ENCODE data around the gene HMGB2. TPM values are rescaled to one million over a fixed set of nuclear protein-coding genes. Genes with fewer than 3 reads are reported as not detected.

The HMGB2 gene
- 36.1 TPM for total RNA-seq

DNA sequence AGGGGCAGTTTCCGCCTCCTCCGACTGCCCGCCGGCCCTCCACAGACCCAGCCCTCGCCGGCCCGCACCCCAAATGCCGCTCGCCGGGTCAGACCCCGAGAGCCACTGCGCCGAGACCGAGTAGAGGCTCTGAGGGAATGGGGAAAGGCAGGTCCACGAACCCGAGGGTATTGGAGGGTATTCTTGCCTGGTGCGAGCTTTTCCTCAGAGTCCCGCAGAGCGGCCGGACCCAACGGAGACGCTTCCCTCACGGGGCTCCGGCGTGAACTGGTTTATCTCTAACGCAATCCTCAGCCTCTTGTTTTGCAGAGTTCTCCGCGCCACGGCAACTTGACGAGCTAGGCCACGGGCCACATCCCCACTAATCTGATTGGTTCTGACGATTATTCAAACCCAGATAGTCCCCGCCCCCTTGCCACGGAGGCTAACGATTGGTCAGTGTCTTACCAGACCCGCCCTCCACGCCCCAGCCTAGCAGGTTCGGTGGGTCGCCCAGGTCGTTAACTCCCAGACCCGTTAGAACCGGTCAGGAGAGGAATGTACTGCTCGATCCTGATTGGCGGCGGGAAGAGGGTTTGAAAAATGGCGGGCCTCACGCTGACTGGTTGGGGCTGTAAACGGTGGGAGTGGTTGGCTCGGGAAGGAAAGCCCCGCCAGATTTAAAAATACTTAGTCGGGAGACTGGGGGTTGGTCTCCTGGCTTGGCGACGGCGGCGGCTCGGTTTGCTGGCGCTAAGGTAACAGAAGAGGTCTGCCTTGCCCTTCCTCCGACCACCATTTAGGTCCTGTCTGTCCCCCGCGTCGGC, at the start of gene HMGB2:
Gene HMGB2 (minus strand): TSS at position 274 of the 806 bp plus-strand sequence. CDS start 709 bp downstream, outside the sequence.
- Histone ChIP-seq H3K36me3 (peaks cover 4 to 19% of the 10 kb centered on the region in 2 donors), H3K27me3 (no peaks in the 10 kb centered on the region), H3K4me3 (peak within 1 kb of the TSS; percentile 97 to 99), H3K9me3 (no peaks in the 10 kb centered on the region), H3K27ac (peak within 1 kb of the TSS; percentile 93 to 98), H3K4me1 (peaks cover 0 to 17% of the 10 kb centered on the region in 2 donors)
- DNase-seq (ENCODE audit: low spot score in 2 of 2): peak; percentile 100
- intact Hi-C loops (cut with DNase I): loop anchor here (1.0 to 5.0 kb wide), 4 partner anchors 36 to 193 kb away; partner anchors contain the start of gene SAP30
- TF ChIP-seq, protein P1, sequence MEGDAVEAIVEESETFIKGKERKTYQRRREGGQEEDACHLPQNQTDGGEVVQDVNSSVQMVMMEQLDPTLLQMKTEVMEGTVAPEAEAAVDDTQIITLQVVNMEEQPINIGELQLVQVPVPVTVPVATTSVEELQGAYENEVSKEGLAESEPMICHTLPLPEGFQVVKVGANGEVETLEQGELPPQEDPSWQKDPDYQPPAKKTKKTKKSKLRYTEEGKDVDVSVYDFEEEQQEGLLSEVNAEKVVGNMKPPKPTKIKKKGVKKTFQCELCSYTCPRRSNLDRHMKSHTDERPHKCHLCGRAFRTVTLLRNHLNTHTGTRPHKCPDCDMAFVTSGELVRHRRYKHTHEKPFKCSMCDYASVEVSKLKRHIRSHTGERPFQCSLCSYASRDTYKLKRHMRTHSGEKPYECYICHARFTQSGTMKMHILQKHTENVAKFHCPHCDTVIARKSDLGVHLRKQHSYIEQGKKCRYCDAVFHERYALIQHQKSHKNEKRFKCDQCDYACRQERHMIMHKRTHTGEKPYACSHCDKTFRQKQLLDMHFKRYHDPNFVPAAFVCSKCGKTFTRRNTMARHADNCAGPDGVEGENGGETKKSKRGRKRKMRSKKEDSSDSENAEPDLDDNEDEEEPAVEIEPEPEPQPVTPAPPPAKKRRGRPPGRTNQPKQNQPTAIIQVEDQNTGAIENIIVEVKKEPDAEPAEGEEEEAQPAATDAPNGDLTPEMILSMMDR (IDR thresholded peaks at IDR 0.05): no peak

DNA sequence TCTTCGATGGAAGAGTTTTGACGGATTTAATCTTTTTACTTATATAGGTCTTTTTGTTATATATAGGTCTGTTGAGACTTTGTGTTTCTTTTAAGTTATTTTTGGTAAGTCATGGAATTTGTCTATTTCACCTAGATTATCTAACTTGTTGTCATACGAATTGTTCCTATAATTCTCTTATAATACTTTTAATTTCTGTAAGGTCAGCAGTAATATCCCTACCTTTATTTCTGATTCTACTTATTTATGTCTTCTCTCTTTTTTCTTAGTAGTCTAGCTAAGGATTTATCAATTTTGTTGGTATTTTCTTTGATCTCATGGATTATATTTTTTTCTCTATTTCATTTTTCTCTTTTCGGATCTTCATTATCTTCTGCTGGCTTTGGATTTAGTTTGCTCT, 48.2 kb upstream of the HMGB2 start:
- Histone ChIP-seq H3K4me3 (no peak overlapping the region), H3K27me3 (no peaks in the 10 kb centered on the region), H3K36me3 (peaks cover 0 to 13% of the 10 kb centered on the region in 2 donors), H3K4me1 (peaks cover 2 to 8% of the 10 kb centered on the region in 2 donors), H3K9me3 (no peaks in the 10 kb centered on the region), H3K27ac (no peak overlapping the region)
- TF ChIP-seq, protein P1 (IDR thresholded peaks at IDR 0.05): no peak
- intact Hi-C loops (cut with DNase I): no loop called here
- no peak for DNase-seq (ENCODE audit: low spot score in 2 of 2)

DNA sequence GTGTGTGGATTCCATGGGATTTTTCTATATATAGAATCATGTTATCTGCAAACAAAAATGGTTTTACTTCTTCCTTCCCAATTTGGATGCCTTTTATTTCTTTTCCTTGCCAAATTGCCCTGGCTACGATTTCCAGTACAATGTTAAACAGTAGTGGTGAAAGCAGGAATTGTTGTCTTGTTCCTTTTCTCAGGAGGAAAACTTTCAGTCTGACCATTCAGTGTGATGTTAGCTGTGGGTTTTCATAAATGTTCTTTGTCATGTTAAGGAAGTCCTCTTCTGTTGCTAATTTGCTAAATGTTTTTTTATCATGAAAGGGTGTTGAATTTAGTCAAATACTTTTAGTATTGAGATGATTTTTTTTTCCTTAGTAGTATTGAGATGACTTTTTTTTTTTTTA, 47.5 kb upstream of the HMGB2 start:
- peaks cover 2 to 8% of the 10 kb centered on the region in 2 donors for H3K4me1 ChIP-seq
- no peaks in the 10 kb centered on the region for H3K9me3 ChIP-seq
- no peaks in the 10 kb centered on the region for H3K27me3 ChIP-seq
- H3K36me3 ChIP-seq: peaks cover 0 to 6% of the 10 kb centered on the region in 2 donors
- TF ChIP-seq, protein P1 (IDR thresholded peaks at IDR 0.05): no peak
- intact Hi-C loops (cut with DNase I): no loop called here
- no peak for DNase-seq (ENCODE audit: low spot score in 2 of 2)
- no peak overlapping the region for H3K4me3 ChIP-seq
- H3K27ac ChIP-seq: peak overlapping the region; percentile 7 to 17

DNA sequence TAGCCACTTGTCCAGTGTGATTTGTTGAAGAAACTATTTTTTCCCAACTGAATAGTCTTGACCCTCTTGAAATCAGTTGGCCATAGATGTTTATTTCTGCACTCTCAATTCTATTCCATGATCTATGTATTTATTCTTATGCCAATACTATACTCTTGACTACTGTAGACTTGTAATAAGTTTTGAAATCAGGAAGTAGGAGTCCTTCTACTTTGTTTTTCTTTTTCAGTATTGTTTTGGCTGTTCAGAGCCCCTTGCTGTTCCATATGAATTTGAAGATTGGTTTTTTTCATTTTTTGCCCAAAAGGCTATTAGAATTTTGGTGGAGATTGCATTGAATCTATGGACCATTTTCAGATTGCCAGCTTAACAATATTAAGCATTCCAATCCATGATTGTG, 46.8 kb upstream of the HMGB2 start:
- H3K27me3 ChIP-seq: no peaks in the 10 kb centered on the region
- intact Hi-C loops (cut with DNase I): no loop called here
- H3K4me1 ChIP-seq: peaks cover 2 to 9% of the 10 kb centered on the region in 2 donors
- H3K4me3 ChIP-seq: no peak overlapping the region
- TF ChIP-seq, protein P1 (IDR thresholded peaks at IDR 0.05): no peak
- DNase-seq (ENCODE audit: low spot score in 2 of 2): no peak
- H3K9me3 ChIP-seq: no peaks in the 10 kb centered on the region
- peak overlapping the region; percentile 7 to 17 for H3K27ac ChIP-seq
- peaks cover 0 to 2% of the 10 kb centered on the region in 2 donors for H3K36me3 ChIP-seq

DNA sequence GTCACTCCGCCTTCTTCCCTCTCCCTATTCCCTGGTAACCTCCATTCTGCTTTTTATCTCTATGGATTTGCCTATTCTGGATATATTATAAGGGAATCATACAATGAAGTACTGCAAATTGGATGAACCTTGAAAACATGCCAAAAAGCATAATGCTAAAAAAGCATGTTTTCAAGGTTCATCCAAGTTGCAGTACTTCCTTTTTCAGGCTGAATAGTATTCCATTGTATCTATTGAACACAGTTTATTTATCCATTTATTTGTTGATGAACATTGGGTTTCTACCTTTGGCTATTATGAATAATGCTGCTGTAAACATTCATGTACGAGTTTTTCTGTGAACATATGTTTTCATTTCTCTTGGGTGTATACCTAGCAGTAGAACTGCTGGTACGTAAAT, 45.8 kb upstream of the HMGB2 start:
- DNase-seq (ENCODE audit: low spot score in 2 of 2): no peak
- H3K9me3 ChIP-seq: no peaks in the 10 kb centered on the region
- H3K27me3 ChIP-seq: no peaks in the 10 kb centered on the region
- H3K4me3 ChIP-seq: no peak overlapping the region
- peaks cover 0 to 2% of the 10 kb centered on the region in 2 donors for H3K36me3 ChIP-seq
- TF ChIP-seq, protein P1 (IDR thresholded peaks at IDR 0.05): no peak
- intact Hi-C loops (cut with DNase I): no loop called here
- no peak overlapping the region for H3K27ac ChIP-seq
- peaks cover 2 to 15% of the 10 kb centered on the region in 2 donors for H3K4me1 ChIP-seq
